GM18507 (cell line): ENCODE data around the gene VEPH1.
"Not testable (repeated sequence)": the region's sequence is repeated elsewhere in the genome, so short reads cannot be mapped to it uniquely, and the experiment has no call there.

Source experiments
- DNase-seq: peaks from one replicate; pipeline ENCODE4 v3.0.0; 2011; ENCODE audit warnings: low read depth; ENCODE audit not compliant: insufficient read length; ENCODE audit errors: extremely low spot score
- FAIRE-seq: peaks from 2 replicates; lab custom pipeline; 2011; peaks lifted over from hg19 to GRCh38; lab: Jason Lieb, UNC

VEPH1 gene

GRCh38 chr3:157327837-157328236 is 175.4 kb downstream of the VEPH1 start:
- FAIRE-seq: no peak

GRCh38 chr3:157327018-157327417 is 176.2 kb downstream of the VEPH1 start:
- no peak for DNase-seq
- no peak for FAIRE-seq

More at GRCh38 chr3:157327837-157328236, 175.4 kb downstream of the VEPH1 start:
- no peak for DNase-seq

- FAIRE-seq, DNase-seq: not testable (repeated sequence)
Measured at GRCh38 chr3:157324869-157325268, 178.3 kb downstream of the VEPH1 start.

GRCh38 chr3:157323360-157323759 is 179.9 kb downstream of the VEPH1 start:
- FAIRE-seq (no peak), DNase-seq (no peak)

GRCh38 chr3:157319672-157320071 is 183.5 kb downstream of the VEPH1 start:
- no peak for FAIRE-seq
- no peak for DNase-seq

GRCh38 chr3:157318639-157319288 is 184.5 kb downstream of the VEPH1 start:
- DNase-seq (no peak), FAIRE-seq (no peak)

GRCh38 chr3:157317895-157318294 is 185.3 kb downstream of the VEPH1 start:
- DNase-seq: no peak
- no peak for FAIRE-seq

GRCh38 chr3:157313186-157313585 is 190.0 kb downstream of the VEPH1 start:
- FAIRE-seq (no peak), DNase-seq (no peak)

GRCh38 chr3:157312376-157312745 is 190.9 kb downstream of the VEPH1 start:
- no peak for FAIRE-seq

GRCh38 chr3:157311633-157312375 is 191.4 kb downstream of the VEPH1 start:
- DNase-seq: no peak
- FAIRE-seq: no peak

More at GRCh38 chr3:157312376-157312745, 190.9 kb downstream of the VEPH1 start:
- no peak for DNase-seq

GRCh38 chr3:157310329-157311052 is 192.7 kb downstream of the VEPH1 start:
- DNase-seq (no peak), FAIRE-seq (no peak)

- no peak for DNase-seq
- no peak for FAIRE-seq
Measured at GRCh38 chr3:157306502-157306901, 196.7 kb downstream of the VEPH1 start.

GRCh38 chr3:157305392-157305791 is 197.8 kb downstream of the VEPH1 start:
- FAIRE-seq (no peak), DNase-seq (no peak)

GRCh38 chr3:157301755-157302154 is 201.5 kb downstream of the VEPH1 start:
- FAIRE-seq: no peak

GRCh38 chr3:157300981-157301663 is 202.1 kb downstream of the VEPH1 start:
- FAIRE-seq: no peak
- no peak for DNase-seq

More at GRCh38 chr3:157301755-157302154, 201.5 kb downstream of the VEPH1 start:
- DNase-seq: no peak

- DNase-seq (no peak), FAIRE-seq (no peak)
Measured at GRCh38 chr3:157300094-157300493, 203.1 kb downstream of the VEPH1 start.

- DNase-seq (no peak), FAIRE-seq (no peak)
Measured at GRCh38 chr3:157297328-157297915, 205.8 kb downstream of the VEPH1 start.

- DNase-seq: no peak
- no peak for FAIRE-seq
Measured at GRCh38 chr3:157294953-157295352, 208.3 kb downstream of the VEPH1 start.

- DNase-seq (no peak), FAIRE-seq (no peak)
Measured at GRCh38 chr3:157294491-157294890, 208.7 kb downstream of the VEPH1 start.
